ENCODE results near the gene TBC1D32.

DNA sequence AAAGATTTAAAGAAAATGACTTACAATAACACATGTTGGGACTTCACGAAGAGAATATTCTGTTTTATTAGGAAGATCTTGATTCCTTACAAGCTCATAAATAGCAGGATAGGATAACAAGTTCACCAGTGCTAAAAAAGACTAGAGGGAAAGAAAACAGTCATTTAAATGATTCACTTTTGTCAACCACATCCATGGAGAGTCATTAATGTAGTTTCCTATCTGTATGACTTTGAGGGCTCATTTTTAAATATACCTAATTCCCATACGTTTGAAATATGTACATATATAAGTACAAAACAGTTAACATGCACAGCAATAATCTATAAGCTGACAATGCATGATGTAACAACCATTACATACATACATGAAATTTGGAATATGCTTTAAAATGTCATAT, 111.1 kb downstream of the TBC1D32 start:
- TF ChIP-seq POLR2A (IDR thresholded peaks at IDR 0.05; ENCODE audit: low read depth, low read length) (no peak), TAF1 (IDR thresholded peaks at IDR 0.05; ENCODE audit: borderline replicate concordance, low read depth, low read length) (no peak)
